ENCODE data around the gene JAKMIP1.
"Not testable (repeated sequence)": the region's sequence is repeated elsewhere in the genome, so short reads cannot be mapped to it uniquely, and the experiment has no call there.

JAKMIP1 gene

DNA sequence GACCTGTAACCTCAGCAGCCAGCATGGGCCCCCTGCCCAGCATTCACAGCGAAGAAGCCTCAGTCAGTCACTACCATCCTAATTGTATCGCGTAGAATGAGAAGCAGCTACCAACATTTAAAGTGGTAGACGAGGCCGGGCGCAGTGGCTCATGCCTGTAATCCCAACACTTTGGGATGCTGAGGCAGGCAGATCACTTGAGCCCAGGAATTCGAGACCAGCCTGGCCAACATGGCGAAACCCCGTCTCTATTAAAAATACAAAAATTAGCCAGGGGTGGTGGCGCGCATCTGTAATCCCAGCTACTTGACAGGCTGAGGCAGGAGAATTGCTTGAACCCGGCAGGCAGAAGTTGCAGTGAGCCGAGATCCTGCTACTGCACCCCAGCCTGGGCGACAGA, 59.3 kb downstream of the JAKMIP1 start:
- DNase-seq = not testable (repeated sequence)

- no peak for DNase-seq
Observed at GRCh38 chr4:6137747-6138135, 62.6 kb downstream of the JAKMIP1 start.

DNA sequence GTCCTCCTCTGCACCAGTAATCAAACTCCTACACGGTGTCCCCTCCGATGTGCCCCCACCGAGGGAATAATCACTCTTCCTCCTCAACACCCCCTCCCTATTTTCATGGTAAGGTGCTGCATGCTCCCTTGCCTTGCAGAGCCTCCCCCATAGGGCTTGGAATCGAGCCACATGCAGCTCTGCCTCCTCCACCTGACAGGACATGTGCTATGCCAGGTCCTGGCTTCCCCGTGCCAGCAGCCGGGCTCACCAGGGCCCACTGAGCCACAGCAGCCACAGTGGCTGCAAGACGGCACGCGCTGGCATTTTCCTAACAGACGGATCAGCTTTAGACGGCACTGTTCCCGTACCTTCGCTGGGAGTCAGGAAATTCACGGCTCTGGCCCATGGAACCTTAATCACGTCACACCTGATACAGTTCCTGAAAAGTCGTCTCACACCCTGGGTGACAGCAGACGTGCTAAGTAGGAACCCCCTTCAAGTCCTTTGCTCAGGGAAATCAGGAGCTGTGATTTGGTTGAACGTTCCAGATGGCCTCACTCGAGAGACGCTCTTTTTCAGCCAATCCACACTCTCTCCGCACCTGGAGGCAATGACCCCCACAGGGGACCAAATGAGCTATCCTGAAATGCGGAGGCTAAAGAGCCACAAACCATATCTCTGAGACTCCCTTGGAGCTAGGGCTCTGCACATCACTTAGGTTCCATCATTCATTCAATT, 63.2 kb downstream of the JAKMIP1 start:
- DNase-seq = no peak

DNA sequence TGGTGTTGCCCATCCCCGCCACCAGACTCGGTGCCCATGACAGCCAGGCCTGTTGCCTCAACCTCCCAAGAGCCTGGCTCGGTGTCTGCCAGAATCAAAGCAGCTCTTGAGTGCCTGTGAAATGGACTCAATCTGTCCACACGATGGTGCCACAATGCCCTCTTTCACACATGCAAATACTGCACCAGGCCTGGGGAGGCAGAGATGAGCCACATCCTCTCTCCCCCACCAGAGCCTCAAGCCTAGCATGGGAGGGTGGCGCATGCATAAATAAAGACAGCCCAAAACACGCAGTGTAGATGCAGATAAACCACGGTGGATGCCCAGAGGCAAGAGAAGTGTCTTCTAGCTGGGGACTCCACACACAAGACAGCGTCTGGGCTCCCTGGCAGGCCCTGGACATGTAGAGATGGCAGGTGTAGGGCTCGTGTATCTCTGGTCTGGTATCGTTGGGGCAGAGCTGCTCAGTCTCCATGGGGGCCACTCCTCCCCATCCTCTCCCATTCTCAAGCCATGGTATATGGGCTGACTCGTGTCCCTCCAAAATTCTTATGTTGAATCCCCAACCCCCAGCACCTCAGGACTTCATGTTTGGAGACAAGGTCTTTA, 65.6 kb downstream of the JAKMIP1 start:
- peak; percentile 69 for DNase-seq

DNA sequence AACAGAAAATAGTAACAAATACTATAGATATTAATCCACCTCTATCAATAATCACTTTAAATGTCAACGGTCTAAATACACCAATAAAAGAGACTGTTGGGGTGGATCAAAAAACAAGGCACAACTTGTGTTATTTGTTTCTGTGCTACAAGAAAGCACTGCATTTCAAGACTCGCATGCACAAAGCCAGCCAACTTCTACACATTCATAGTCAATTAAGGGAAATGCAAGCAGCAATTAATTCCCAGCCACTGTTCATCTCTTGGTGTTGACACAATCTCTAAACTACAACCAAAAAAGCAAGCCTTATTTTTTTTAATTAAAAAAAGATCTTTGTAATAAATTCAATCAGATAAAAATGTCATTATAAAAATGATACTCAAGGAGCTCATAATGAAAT, 67.6 kb downstream of the JAKMIP1 start:
- no peak for DNase-seq

DNA sequence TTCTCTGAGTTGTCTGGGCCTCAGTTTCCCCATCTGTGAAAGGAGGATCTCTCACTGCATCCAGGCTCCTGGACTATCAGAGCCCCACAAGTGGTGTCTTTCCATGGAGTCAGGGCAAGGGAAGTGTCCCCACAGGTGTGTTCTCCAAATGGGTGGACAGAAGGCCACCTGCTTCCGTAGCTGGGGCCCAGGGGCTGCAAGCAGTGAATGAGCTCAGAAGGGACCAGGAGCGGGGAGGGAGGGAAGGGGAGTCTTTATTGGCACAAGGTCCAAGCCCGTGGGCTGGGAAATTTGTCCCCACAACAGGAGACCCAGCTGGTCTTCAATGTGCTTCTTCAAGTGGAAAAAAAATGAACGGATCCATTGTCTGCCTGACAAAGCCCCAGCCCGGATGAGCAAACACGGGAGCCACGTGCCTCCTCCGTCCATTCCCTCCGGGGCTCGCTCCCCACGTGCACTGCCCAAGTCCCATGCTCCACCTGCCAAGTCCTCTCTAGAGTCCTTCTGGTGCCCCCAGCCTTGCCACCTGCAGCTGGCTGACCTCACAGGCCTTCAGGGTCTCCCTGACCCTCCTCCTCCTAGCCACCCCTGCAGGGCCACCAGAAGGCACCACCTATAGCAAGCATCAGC, 72.0 kb downstream of the JAKMIP1 start:
- no peak for DNase-seq

- DNase-seq = no peak
Observed at GRCh38 chr4:6126971-6127745, 73.2 kb downstream of the JAKMIP1 start.

DNA sequence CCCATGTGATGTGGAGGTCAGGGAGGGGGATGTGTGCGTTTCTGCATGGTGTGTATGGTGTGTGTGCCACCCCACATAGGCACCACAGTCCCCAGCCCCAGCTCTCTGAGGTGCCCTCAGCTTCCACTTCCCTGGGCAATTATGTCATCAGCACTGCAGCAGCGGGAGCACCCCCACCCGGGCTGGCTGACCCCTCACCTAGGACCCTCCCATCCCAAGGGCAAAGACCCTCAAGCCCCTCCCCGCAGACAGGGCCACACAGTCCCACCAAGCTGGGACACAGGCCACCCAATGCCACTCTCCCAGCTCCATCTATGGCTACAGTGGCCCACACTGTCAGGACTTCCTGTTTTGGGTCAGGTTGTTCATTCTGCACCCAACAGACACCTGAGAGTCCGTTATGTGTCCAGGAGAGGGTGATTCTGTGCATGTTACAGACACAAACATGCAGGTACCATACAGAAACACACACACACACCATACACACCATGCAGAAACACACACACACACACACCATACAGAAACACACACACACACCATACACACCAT, 75.2 kb downstream of the JAKMIP1 start:
- DNase-seq = no peak

DNA sequence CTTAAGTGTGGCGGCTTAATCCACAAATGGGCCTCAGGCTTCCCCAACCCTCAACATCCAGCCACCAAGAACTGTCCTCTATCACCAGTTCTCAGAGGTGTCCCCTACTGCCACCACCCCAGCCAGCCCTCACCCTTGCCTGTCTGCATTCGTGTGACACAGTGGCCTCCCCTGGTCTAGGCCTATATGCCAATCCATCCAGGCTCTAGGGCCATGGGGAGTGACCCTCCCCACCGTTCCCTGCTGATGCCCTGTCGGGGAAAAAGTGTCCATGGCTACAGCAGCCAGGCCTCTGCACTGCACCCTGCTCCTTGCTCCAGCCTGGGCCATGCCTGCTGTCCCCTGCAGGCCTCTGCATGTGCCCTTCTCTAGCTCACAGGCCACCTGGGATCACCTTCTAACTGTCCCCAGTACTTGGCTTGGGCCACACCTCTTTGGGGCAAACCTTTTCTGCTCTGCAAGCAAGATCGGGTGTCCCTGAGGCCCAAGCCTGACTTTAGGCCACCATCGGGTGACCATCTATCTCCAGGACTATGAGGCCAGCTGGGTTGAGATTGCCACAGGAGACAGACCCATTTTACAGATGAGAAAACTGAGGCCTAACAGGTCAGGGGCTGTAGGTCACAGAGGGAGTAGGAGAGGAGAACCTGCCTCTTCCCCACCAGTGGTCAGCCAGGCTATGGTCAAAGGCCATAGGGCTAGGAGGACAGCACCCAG, 75.8 kb downstream of the JAKMIP1 start:
- DNase-seq = no peak

DNA sequence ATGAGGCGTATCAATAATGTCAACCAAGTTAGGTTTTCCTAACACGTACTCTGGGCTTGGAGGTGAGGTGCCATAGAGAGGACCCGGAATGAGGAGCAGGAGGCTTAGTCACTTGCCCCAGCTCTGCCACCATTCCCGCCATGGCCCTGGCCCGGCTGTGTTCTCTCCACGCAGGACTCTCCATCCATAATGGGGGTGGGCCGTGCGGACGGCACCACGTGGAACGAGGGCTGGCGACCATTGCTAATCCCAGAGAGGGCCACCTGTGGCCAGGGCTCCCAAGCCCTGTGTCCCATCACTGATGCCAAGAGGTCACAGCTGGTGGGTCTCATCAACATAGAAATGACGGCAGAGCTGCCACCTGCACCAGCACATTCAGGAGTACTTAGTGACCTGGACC, 76.4 kb downstream of the JAKMIP1 start:
- DNase-seq = no peak

- no peak for DNase-seq
Observed at GRCh38 chr4:6123541-6123940, 76.8 kb downstream of the JAKMIP1 start.

GRCh38 chr4:6123116-6123515, 77.2 kb downstream of the JAKMIP1 start:
- no peak for DNase-seq

DNA sequence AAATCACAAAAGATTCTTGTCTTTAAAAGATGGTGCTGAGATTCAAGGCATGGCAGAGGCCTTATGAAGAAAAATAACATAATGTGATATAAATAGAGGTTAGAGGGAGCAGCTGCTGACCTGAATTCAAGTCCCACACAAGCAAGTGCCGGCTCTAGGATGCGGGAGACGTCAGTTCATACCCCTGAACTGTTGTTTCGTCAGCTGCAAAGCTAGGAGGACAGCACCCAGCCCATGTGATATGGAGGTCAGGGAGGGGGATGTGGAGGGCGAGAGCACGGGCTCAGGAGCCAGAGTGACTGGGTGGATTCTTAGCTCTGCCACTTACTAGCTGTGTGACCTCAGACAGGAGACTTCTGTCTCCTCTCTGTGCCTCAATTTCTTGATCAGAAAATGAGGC, 77.9 kb downstream of the JAKMIP1 start:
- DNase-seq = no peak

- no peak for DNase-seq
Observed at GRCh38 chr4:6121941-6122340, 78.4 kb downstream of the JAKMIP1 start.

DNA sequence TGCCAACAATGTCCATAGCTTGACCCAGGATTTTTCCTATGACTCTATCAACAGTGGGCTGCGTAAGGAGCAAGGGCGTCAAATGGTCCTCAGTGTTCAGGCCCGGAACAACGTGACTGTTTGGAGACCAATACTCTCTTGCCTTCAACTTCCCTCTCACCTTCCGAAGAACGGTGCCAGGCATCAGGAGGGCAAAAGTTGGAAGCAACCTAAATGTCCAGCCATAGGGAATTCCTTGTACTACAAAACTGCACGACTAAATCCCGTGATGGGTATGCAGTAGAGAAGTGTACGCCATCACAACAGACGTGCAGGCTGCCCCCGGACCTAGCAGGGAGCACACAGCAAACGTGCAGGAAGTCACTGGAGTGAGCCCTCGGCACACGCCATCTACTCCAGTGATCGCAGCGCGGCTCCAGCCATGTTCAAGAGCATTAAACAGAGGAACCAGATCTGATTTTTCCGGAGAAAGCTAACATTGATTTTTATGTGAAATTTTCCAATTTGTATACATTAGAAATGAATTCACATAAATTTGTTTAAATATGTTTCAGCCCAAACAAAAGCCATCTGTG, 79.0 kb downstream of the JAKMIP1 start:
- DNase-seq = no peak

DNA sequence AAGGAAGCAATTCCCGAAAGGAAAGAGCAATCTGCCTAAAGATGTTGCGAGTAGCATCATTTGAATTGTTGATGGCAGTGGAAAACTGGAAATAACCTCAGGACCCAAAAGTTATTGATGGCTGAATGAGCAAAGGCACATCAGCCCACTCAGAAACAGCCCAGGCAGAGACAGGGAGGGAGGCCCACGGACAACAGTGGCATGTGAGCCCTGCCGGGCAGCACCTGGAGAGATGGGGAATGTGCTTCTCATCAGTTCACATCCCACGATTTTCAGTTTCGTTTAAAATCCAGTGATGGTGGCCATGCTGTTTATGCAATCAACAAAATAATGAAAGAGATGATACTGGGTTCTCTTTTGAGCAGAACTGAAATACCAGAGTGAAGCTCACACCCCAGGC, 80.0 kb downstream of the JAKMIP1 start:
- no peak for DNase-seq

GRCh38 chr4:6119507-6120020, 80.8 kb downstream of the JAKMIP1 start:
- no peak for DNase-seq

DNA sequence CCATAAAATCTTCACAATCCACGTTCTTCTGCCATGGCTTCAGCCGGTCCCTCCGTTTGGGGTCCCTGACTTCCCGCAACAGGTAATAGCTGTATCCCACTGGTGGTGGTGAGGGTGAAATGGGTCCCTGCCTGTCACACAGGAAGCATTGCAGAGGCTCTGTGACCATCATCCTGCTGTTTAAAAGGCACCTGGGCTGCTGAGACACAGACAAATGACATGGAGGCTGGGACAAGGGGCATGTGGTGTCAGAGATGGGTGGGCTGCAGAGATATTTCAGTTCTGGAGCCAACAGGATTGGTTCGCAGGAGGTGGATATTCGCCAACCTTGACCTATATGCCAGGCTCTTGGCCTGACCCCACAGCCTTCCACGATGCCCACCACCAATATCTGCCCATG, 82.1 kb downstream of the JAKMIP1 start:
- DNase-seq = no peak

DNA sequence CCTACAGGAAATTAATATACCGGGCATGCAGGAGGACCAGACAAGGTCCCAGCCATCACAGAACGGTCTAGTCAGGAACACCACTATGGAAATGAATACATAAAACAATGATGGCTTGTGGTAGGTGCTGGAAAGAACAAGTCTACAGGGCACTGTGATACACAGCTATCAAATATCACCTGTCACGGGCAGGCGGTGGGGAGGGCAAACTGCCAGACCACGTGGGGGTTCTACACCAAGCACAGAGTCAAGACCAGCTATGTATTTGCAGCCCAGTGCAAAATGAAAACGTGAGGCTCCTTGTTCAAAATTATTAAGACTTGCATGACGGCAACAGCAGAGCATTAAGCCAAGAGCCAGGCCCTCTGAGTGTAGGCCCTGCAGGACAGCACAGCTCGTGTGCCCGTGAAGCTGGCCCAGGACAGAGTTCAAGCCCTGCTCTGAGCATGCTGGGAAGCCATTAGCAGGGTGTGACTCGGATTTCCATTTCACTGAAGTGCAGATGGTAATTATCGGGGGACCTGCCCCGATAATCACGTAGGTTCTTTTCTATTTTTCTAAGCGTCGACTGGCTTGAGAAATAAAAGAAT, 83.6 kb downstream of the JAKMIP1 start:
- DNase-seq = no peak

GRCh38 chr4:6115746-6116586, 84.4 kb downstream of the JAKMIP1 start:
- DNase-seq = no peak

GRCh38 chr4:6115342-6115741, 85.0 kb downstream of the JAKMIP1 start:
- DNase-seq = no peak
